ENCODE results near the gene LRRC63. TPM values are rescaled to one million over a fixed set of nuclear protein-coding genes. Genes with fewer than 3 reads are reported as not detected.

Gene LRRC63
- total RNA-seq, 1 experiment from 2014 or later, result not detected

GRCh38 chr13:46181840-46182490 is 29.8 kb upstream of the LRRC63 start, which contains the start of gene LCP1:
TSS of gene LCP1 (minus strand) at chr13:46182177. CDS start at chr13:46159662, 22,515 bp downstream.
- no peak for ATAC-seq
- POLR2A ChIA-PET, result no interaction called here
- no peak within 1 kb of the TSS for H2AFZ ChIP-seq (ENCODE audit: low read depth, low read length, poor library complexity, severe bottlenecking)
- no peak within 1 kb of the TSS for H3K27ac ChIP-seq (ENCODE audit: low read depth, low read length)
- no peak for DNase-seq (ENCODE audit: low read depth, low spot score)
- no TSS peak for BruUV-seq (replicated peaks)
- no peaks in the 10 kb centered on the region for H3K4me1 ChIP-seq (ENCODE audit: control insufficient read depth in 1 of 2, insufficient read depth in 2 of 2, low read length in 2 of 2)
- H3K27me3 ChIP-seq (ENCODE audit: insufficient read depth, low read length), result no peaks in the 10 kb centered on the region
- no peaks in the 10 kb centered on the region for H3K36me3 ChIP-seq (ENCODE audit: control insufficient read depth in 1 of 2, insufficient read depth in 2 of 2, low read length in 2 of 2)
- H3K9me2 ChIP-seq (ENCODE audit: insufficient read depth), result no peaks in the 10 kb centered on the region
- no peak within 1 kb of the TSS for H3K4me2 ChIP-seq (ENCODE audit: low read length)
- H3K9me3 ChIP-seq (ENCODE audit: control insufficient read depth in 1 of 2, insufficient read depth in 1 of 2, low read depth in 1 of 2, low read length in 2 of 2), result no peaks in the 10 kb centered on the region
- H3K9ac ChIP-seq (ENCODE audit: low read length), result no peak within 1 kb of the TSS
- CTCF ChIA-PET, result no interaction called here
- TF ChIP-seq EGR1 (IDR thresholded peaks at IDR 0.05; ENCODE audit: low read depth) (no peak), CBX3 (IDR thresholded peaks at IDR 0.05; ENCODE audit: low read depth) (no peak), ZFX (IDR thresholded peaks at IDR 0.05) (no peak), SP1 (IDR thresholded peaks at IDR 0.05; ENCODE audit: low read depth) (no peak), YY1 (IDR thresholded peaks at IDR 0.05; ENCODE audit: extremely low read depth, insufficient replicate concordance, low read depth, low read length) (no peak), EZH2phosphoT487 (IDR thresholded peaks at IDR 0.05; ENCODE audit: borderline replicate concordance) (no peak), SRF (IDR thresholded peaks at IDR 0.05; ENCODE audit: low read depth) (no peak), TCF7L2 (IDR thresholded peaks at IDR 0.05; ENCODE audit: borderline replicate concordance, extremely low read depth, insufficient read depth, insufficient read length) (no peak), POLR2AphosphoS5 (IDR thresholded peaks at IDR 0.05; ENCODE audit: low read depth, low read length) (no peak)
- intact Hi-C loops (cut with micrococcal nuclease), result no loop called here
- H4K20me1 ChIP-seq (ENCODE audit: insufficient read depth), result no peaks in the 10 kb centered on the region
- no peaks in the 10 kb centered on the region for H3K79me2 ChIP-seq (ENCODE audit: insufficient read depth, low read length)
- no peak within 1 kb of the TSS for H3K4me3 ChIP-seq (replicated peaks in 1 of 2; ENCODE audit: low read depth in 1 of 2, low read length in 2 of 2)
- RAD21 ChIA-PET (ENCODE audit: low non-redundant PET in 1 of 2, low total read pairs in 2 of 2, uncharacterized antibody in 2 of 2, unreplicated experiment in 2 of 2), result interaction anchor here in 1 of 2 experiments (0.7 kb wide), 1 partner anchor 89 kb away, joined by 5 read pairs; no protein-coding TSS in a partner anchor

GRCh38 chr13:46182491-46182877 is 29.2 kb upstream of the LRRC63 start:
- BruUV-seq (replicated peaks), result no TSS peak
- H3K27ac ChIP-seq (ENCODE audit: low read depth, low read length), result no peak overlapping the region
- H3K9ac ChIP-seq (ENCODE audit: low read length), result no peak overlapping the region
- no peaks in the 10 kb centered on the region for H3K36me3 ChIP-seq (ENCODE audit: control insufficient read depth in 1 of 2, insufficient read depth in 2 of 2, low read length in 2 of 2)
- ATAC-seq, result no peak
- H2AFZ ChIP-seq (ENCODE audit: low read depth, low read length, poor library complexity, severe bottlenecking), result no peak overlapping the region
- H3K27me3 ChIP-seq (ENCODE audit: insufficient read depth, low read length), result no peaks in the 10 kb centered on the region
- H4K20me1 ChIP-seq (ENCODE audit: insufficient read depth), result no peaks in the 10 kb centered on the region
- H3K79me2 ChIP-seq (ENCODE audit: insufficient read depth, low read length), result no peaks in the 10 kb centered on the region
- no peak overlapping the region for H3K4me2 ChIP-seq (ENCODE audit: low read length)
- CTCF ChIA-PET, result no interaction called here
- no peak overlapping the region for H3K4me3 ChIP-seq (replicated peaks in 1 of 2; ENCODE audit: low read depth in 1 of 2, low read length in 2 of 2)
- POLR2A ChIA-PET, result no interaction called here
- no peak for DNase-seq (ENCODE audit: low read depth, low spot score)
- H3K9me2 ChIP-seq (ENCODE audit: insufficient read depth), result no peaks in the 10 kb centered on the region
- H3K9me3 ChIP-seq (ENCODE audit: control insufficient read depth in 1 of 2, insufficient read depth in 1 of 2, low read depth in 1 of 2, low read length in 2 of 2), result no peaks in the 10 kb centered on the region
- H3K4me1 ChIP-seq (ENCODE audit: control insufficient read depth in 1 of 2, insufficient read depth in 2 of 2, low read length in 2 of 2), result no peaks in the 10 kb centered on the region
- intact Hi-C loops (cut with micrococcal nuclease), result no loop called here
- RAD21 ChIA-PET (ENCODE audit: low non-redundant PET in 1 of 2, low total read pairs in 2 of 2, uncharacterized antibody in 2 of 2, unreplicated experiment in 2 of 2), result interaction anchor here in 1 of 2 experiments (0.7 kb wide), 1 partner anchor 88 kb away, joined by 5 read pairs; no protein-coding TSS in a partner anchor
- TF ChIP-seq CEBPB (IDR thresholded peaks at IDR 0.05; ENCODE audit: low read depth), result no peak
- no peak for TF ChIP-seq ELF1 (IDR thresholded peaks at IDR 0.05; ENCODE audit: borderline replicate concordance, low read depth)
- no peak for TF ChIP-seq TCF7L2 (IDR thresholded peaks at IDR 0.05; ENCODE audit: borderline replicate concordance, extremely low read depth, insufficient read depth, insufficient read length)
- no peak for TF ChIP-seq EGR1 (IDR thresholded peaks at IDR 0.05; ENCODE audit: low read depth)
- TF ChIP-seq CBX3 (IDR thresholded peaks at IDR 0.05; ENCODE audit: low read depth), result no peak
- no peak for TF ChIP-seq YY1 (IDR thresholded peaks at IDR 0.05; ENCODE audit: extremely low read depth, insufficient replicate concordance, low read depth, low read length)
- TF ChIP-seq MAX (IDR thresholded peaks at IDR 0.05), result no peak
- no peak for TF ChIP-seq EZH2 (IDR thresholded peaks at IDR 0.05)
- TF ChIP-seq JUND (IDR thresholded peaks at IDR 0.05), result no peak
- TF ChIP-seq REST (IDR thresholded peaks at IDR 0.05; ENCODE audit: low read depth), result no peak
- no peak for TF ChIP-seq FOSL1 (IDR thresholded peaks at IDR 0.05; ENCODE audit: low read depth)

Data from HCT116 (cell line).